ENCODE data around the gene LAMTOR2.

LAMTOR2 gene

GRCh38 chr1:156054500-156055280 is at the start of gene LAMTOR2:
LAMTOR2 (plus strand) TSS chr1:156054782; CDS start chr1:156054890, 108 bp downstream.
- DNase-seq (ENCODE audit: low read depth, low spot score) = peak; percentile 97
- H3K4me3 ChIP-seq (ENCODE audit: low read depth, low read length) = peak within 1 kb of the TSS; percentile 60
- TF ChIP-seq CTCF (IDR thresholded peaks at IDR 0.05; ENCODE audit: low read depth, low read length) = no peak
- in situ Hi-C loops (cut with HindIII; ENCODE audit: low sequenced_read_pairs) = no loop called here

GRCh38 chr1:156004843-156005584 is 49.6 kb upstream of the LAMTOR2 start:
- no peak overlapping the region for H3K4me3 ChIP-seq (ENCODE audit: low read depth, low read length)
- no peak for DNase-seq (ENCODE audit: low read depth, low spot score)
- in situ Hi-C loops (cut with HindIII; ENCODE audit: low sequenced_read_pairs) = no loop called here
- TF ChIP-seq CTCF (IDR thresholded peaks at IDR 0.05; ENCODE audit: low read depth, low read length) = no peak

- no peak for DNase-seq (ENCODE audit: low read depth, low spot score)
- no peak for TF ChIP-seq CTCF (IDR thresholded peaks at IDR 0.05; ENCODE audit: low read depth, low read length)
- in situ Hi-C loops (cut with HindIII; ENCODE audit: low sequenced_read_pairs) = no loop called here
- no peak overlapping the region for H3K4me3 ChIP-seq (ENCODE audit: low read depth, low read length)
Measured at GRCh38 chr1:156006666-156007376, 47.8 kb upstream of the LAMTOR2 start.

- in situ Hi-C loops (cut with HindIII; ENCODE audit: low sequenced_read_pairs) = no loop called here
- TF ChIP-seq CTCF (IDR thresholded peaks at IDR 0.05; ENCODE audit: low read depth, low read length) = no peak
- DNase-seq (ENCODE audit: low read depth, low spot score) = no peak
- no peak overlapping the region for H3K4me3 ChIP-seq (ENCODE audit: low read depth, low read length)
Measured at GRCh38 chr1:156009404-156009803, 45.2 kb upstream of the LAMTOR2 start.

GRCh38 chr1:156012051-156012817 is 42.3 kb upstream of the LAMTOR2 start:
- H3K4me3 ChIP-seq (ENCODE audit: low read depth, low read length) = no peak overlapping the region
- no peak for DNase-seq (ENCODE audit: low read depth, low spot score)
- in situ Hi-C loops (cut with HindIII; ENCODE audit: low sequenced_read_pairs) = no loop called here
- TF ChIP-seq CTCF (IDR thresholded peaks at IDR 0.05; ENCODE audit: low read depth, low read length) = no peak

GRCh38 chr1:156014829-156015228 is 39.8 kb upstream of the LAMTOR2 start:
- no peak for DNase-seq (ENCODE audit: low read depth, low spot score)
- no peak overlapping the region for H3K4me3 ChIP-seq (ENCODE audit: low read depth, low read length)
- in situ Hi-C loops (cut with HindIII; ENCODE audit: low sequenced_read_pairs) = no loop called here
- no peak for TF ChIP-seq CTCF (IDR thresholded peaks at IDR 0.05; ENCODE audit: low read depth, low read length)
